MM.1S (cell line): ENCODE results near the gene OTULIN.

Source experiments
- CTCF ChIP-seq: fragments of 300-600 bp; sonication (generic); IDR thresholded peaks from 2 replicates; pipeline ENCODE4 v1.5.1; 2016; ENCODE audit warnings: antibody characterized with exemption, low read length, mixed read lengths
- EZH2 ChIP-seq: fragments of 300-600 bp; sonication (generic); optimal IDR thresholded peaks from 2 replicates; pipeline ENCODE3; 2017; ENCODE audit warnings: low read depth, mild to moderate bottlenecking, antibody characterized with exemption, low read length, mixed read lengths

- TF ChIP-seq CTCF (no peak), EZH2 (no peak)
Measured at GRCh38 chr5:14669415-14669814, 4.9 kb downstream of the OTULIN start.
